MM.1S (cell line): ENCODE results near the gene SIL1.

ENCODE experiments used
- CTCF ChIP-seq: fragments of 300-600 bp; sonication (generic); IDR thresholded peaks from 2 replicates; pipeline ENCODE4 v1.5.1; 2016; ENCODE audit warnings: antibody characterized with exemption, low read length, mixed read lengths
- EZH2phosphoT487 ChIP-seq: fragments of 300-600 bp; sonication (generic); IDR thresholded peaks from 2 replicates; pipeline ENCODE4 v1.6.1; 2018; ENCODE audit warnings: antibody characterized with exemption, low read length

GRCh38 chr5:139140591-139141071 is 57.5 kb downstream of the SIL1 start:
- no peak for TF ChIP-seq CTCF
- TF ChIP-seq EZH2phosphoT487, result no peak
